ENCODE data around the gene ADGB. TPM values are rescaled to one million over a fixed set of nuclear protein-coding genes. Genes with fewer than 3 reads are reported as not detected.

The ADGB gene
- total RNA-seq, 1 donor from 2014 or later, result not detected

GRCh38 chr6:146601352-146601751 lies 2.6 kb downstream of the ADGB start:
- H3K4me1 ChIP-seq, result peaks cover 4% of the 10 kb centered on the region
- no peaks in the 10 kb centered on the region for H3K36me3 ChIP-seq
- H3K4me3 ChIP-seq, result no peak overlapping the region
- no peaks in the 10 kb centered on the region for H3K9me3 ChIP-seq
- DNase-seq (ENCODE audit: extremely low spot score in 2 of 2), result no peak
- no peak for TF ChIP-seq CTCF (IDR thresholded peaks at IDR 0.05)
- TF ChIP-seq POLR2A (IDR thresholded peaks at IDR 0.05), result no peak
- no peak for TF ChIP-seq POLR2AphosphoS5 (IDR thresholded peaks at IDR 0.05; ENCODE audit: insufficient read depth in 1 of 2, low read depth in 1 of 2)
- no peak overlapping the region for H3K27ac ChIP-seq
- no peaks in the 10 kb centered on the region for H3K27me3 ChIP-seq
- intact Hi-C loops (cut with DNase I), result no loop called here

- Histone ChIP-seq H3K27ac (no peak overlapping the region), H3K27me3 (no peaks in the 10 kb centered on the region), H3K4me3 (no peak overlapping the region), H3K36me3 (no peaks in the 10 kb centered on the region), H3K4me1 (peaks cover 4% of the 10 kb centered on the region), H3K9me3 (no peaks in the 10 kb centered on the region)
- DNase-seq (ENCODE audit: extremely low spot score in 2 of 2), result no peak
- intact Hi-C loops (cut with DNase I), result no loop called here
- TF ChIP-seq POLR2A (IDR thresholded peaks at IDR 0.05) (no peak), CTCF (IDR thresholded peaks at IDR 0.05) (no peak), POLR2AphosphoS5 (IDR thresholded peaks at IDR 0.05; ENCODE audit: insufficient read depth in 1 of 2, low read depth in 1 of 2) (no peak)
These were observed 3.8 kb downstream of the ADGB start for GRCh38 chr6:146602526-146602925.

DNA sequence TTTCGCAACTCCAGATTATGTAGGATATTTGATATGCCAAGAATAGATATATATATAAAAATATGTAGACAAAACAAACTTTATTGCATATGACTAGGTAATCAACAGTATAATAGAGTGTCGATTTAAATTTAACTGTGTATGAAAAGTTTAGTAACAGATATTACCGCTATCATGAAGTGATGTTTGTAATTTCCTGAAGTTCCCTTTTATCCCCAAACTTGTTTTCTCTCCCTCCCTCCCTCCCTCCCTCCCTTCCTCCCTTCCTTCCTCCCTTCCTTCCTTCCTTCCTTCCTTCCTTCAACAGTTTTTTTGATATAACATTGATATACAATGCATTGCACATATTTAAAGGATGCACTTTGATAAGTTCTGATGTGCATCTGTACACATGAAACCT lies 15.2 kb downstream of the ADGB start:
- H3K27me3 ChIP-seq, result no peaks in the 10 kb centered on the region
- H3K4me1 ChIP-seq, result no peaks in the 10 kb centered on the region
- H3K9me3 ChIP-seq, result no peaks in the 10 kb centered on the region
- no peak for DNase-seq (ENCODE audit: extremely low spot score in 2 of 2)
- no peaks in the 10 kb centered on the region for H3K36me3 ChIP-seq
- intact Hi-C loops (cut with DNase I), result no loop called here
- H3K27ac ChIP-seq, result no peak overlapping the region
- H3K4me3 ChIP-seq, result no peak overlapping the region
- TF ChIP-seq POLR2A (IDR thresholded peaks at IDR 0.05) (no peak), POLR2AphosphoS5 (IDR thresholded peaks at IDR 0.05; ENCODE audit: insufficient read depth in 1 of 2, low read depth in 1 of 2) (no peak), CTCF (IDR thresholded peaks at IDR 0.05) (no peak)

DNA sequence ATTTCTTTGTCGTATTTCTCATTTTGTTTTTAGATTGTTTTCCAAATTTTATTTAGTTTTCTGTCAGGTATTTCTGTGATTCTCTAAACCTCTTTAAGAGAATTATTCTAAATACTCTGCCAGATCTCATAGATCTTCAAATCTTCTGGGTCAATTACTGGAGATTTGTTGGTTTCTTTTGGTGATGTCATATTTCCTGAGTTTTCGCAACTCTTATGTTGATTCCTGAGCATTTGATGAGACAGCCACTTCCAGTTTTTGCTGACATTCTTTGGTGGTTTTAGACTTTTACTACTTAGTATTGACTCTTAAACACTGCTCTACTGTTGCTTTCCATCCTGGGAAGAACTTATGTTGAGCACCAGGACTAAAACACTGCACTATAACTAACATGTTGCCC lies 21.9 kb downstream of the ADGB start:
- Histone ChIP-seq H3K27me3 (no peaks in the 10 kb centered on the region), H3K9me3 (no peaks in the 10 kb centered on the region), H3K27ac (no peak overlapping the region), H3K36me3 (no peaks in the 10 kb centered on the region), H3K4me3 (no peak overlapping the region), H3K4me1 (no peaks in the 10 kb centered on the region)
- intact Hi-C loops (cut with DNase I), result no loop called here
- DNase-seq (ENCODE audit: extremely low spot score in 2 of 2), result no peak
- TF ChIP-seq POLR2A (IDR thresholded peaks at IDR 0.05) (no peak), CTCF (IDR thresholded peaks at IDR 0.05) (no peak), POLR2AphosphoS5 (IDR thresholded peaks at IDR 0.05; ENCODE audit: insufficient read depth in 1 of 2, low read depth in 1 of 2) (no peak)

DNA sequence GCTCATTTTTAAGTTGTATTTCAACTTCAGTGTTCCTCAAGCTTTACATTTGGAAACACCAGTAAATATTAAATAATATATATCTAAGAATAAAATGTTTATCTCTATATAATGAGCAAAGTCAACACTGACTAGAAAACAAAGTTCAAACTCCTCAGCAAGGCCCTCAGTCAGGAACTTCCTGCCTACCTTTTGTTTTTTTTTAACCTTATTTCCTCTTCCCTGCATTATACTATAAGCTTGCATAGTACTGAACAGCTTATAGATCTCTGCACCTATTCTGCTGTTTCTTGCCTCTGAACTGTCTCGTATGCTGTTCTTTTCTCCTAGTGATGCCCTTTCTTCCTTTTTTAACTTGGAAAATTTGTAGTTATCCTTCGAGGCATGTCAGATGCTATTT lies 29.6 kb downstream of the ADGB start:
- TF ChIP-seq POLR2A (IDR thresholded peaks at IDR 0.05) (no peak), POLR2AphosphoS5 (IDR thresholded peaks at IDR 0.05; ENCODE audit: insufficient read depth in 1 of 2, low read depth in 1 of 2) (no peak), CTCF (IDR thresholded peaks at IDR 0.05) (no peak)
- no peak for DNase-seq (ENCODE audit: extremely low spot score in 2 of 2)
- intact Hi-C loops (cut with DNase I), result no loop called here
- H3K27ac ChIP-seq, result no peak overlapping the region
- no peaks in the 10 kb centered on the region for H3K27me3 ChIP-seq
- H3K9me3 ChIP-seq, result no peaks in the 10 kb centered on the region
- H3K4me3 ChIP-seq, result no peak overlapping the region
- H3K4me1 ChIP-seq, result no peaks in the 10 kb centered on the region
- H3K36me3 ChIP-seq, result no peaks in the 10 kb centered on the region
